Chondrocyte (in vitro differentiated cells): Measurements from ENCODE around the gene MYO5B. TPM values are rescaled to one million over a fixed set of nuclear protein-coding genes. Genes with fewer than 3 reads are reported as not detected.

ENCODE experiments used
- DNase-seq: peaks from one replicate; pipeline ENCODE4 v3.0.0; 2021; ENCODE audit warnings: mixed read lengths, low spot score
- H3K27ac Mint-ChIP-seq: one replicate; pipeline ENCODE4 v1.8.0; 2021; ENCODE audit warnings: mild to moderate bottlenecking, moderate library complexity, mixed read lengths; ENCODE audit not compliant: unreplicated experiment
- H3K27me3 Mint-ChIP-seq: 2 replicates; pipeline ENCODE4 v1.8.0; 2021; ENCODE audit warnings: low read depth, mixed read lengths
- H3K36me3 Mint-ChIP-seq: 2 replicates; pipeline ENCODE4 v1.8.0; 2021; ENCODE audit warnings: low read depth, mixed read lengths
- H3K4me1 Mint-ChIP-seq: 2 replicates; pipeline ENCODE4 v1.8.0; 2021; ENCODE audit warnings: low read depth, mild to moderate bottlenecking, mixed read lengths
- H3K4me3 Mint-ChIP-seq: one replicate; pipeline ENCODE4 v1.8.0; 2021; ENCODE audit warnings: mild to moderate bottlenecking, moderate library complexity, mixed read lengths; ENCODE audit not compliant: unreplicated experiment
- H3K9me3 Mint-ChIP-seq: 2 replicates; pipeline ENCODE4 v1.8.0; 2021; ENCODE audit warnings: low read depth, mixed read lengths
- CTCF ChIP-seq: fragments of 200-600 bp; sonication (generic); IDR thresholded peaks from 2 replicates; pipeline ENCODE4 v1.5.0; 2021; ENCODE audit warnings: antibody characterized with exemption, mild to moderate bottlenecking, moderate library complexity
- total RNA-seq: library from RNA; stranded (reverse); gene quantifications from 3 replicates; pipeline ENCODE4 v1.2.1, GENCODE V29; 2021

The MYO5B gene
- total RNA-seq, 1 donor from 2014 or later = 0.97 TPM

- Mint-ChIP-seq H3K27me3 (peaks cover 24% of the 10 kb centered on the region), H3K36me3 (no peaks in the 10 kb centered on the region), H3K4me1 (peaks cover 4% of the 10 kb centered on the region), H3K4me3 (no peak overlapping the region), H3K27ac (no peak overlapping the region), H3K9me3 (no peaks in the 10 kb centered on the region)
- no peak for DNase-seq
- no peak for TF ChIP-seq CTCF
These were observed 316.2 kb downstream of the MYO5B start for GRCh38 chr18:49878567-49879270.

- H3K27me3 Mint-ChIP-seq = peaks cover 24% of the 10 kb centered on the region
- H3K4me1 Mint-ChIP-seq = peaks cover 4% of the 10 kb centered on the region
- H3K36me3 Mint-ChIP-seq = no peaks in the 10 kb centered on the region
- H3K27ac Mint-ChIP-seq = no peak overlapping the region
- no peak for TF ChIP-seq CTCF
- DNase-seq = no peak
- no peak overlapping the region for H3K4me3 Mint-ChIP-seq
- H3K9me3 Mint-ChIP-seq = no peaks in the 10 kb centered on the region
These were observed 316.9 kb downstream of the MYO5B start for GRCh38 chr18:49878015-49878414.

GRCh38 chr18:49876536-49876935, 318.4 kb downstream of the MYO5B start:
- no peak overlapping the region for H3K4me3 Mint-ChIP-seq
- DNase-seq = no peak
- no peaks in the 10 kb centered on the region for H3K9me3 Mint-ChIP-seq
- TF ChIP-seq CTCF = no peak
- H3K36me3 Mint-ChIP-seq = no peaks in the 10 kb centered on the region
- H3K4me1 Mint-ChIP-seq = peaks cover 4% of the 10 kb centered on the region
- H3K27ac Mint-ChIP-seq = no peak overlapping the region
- peaks cover 28% of the 10 kb centered on the region for H3K27me3 Mint-ChIP-seq

GRCh38 chr18:49875783-49876182, 319.2 kb downstream of the MYO5B start:
- Mint-ChIP-seq H3K27me3 (peaks cover 31% of the 10 kb centered on the region), H3K9me3 (no peaks in the 10 kb centered on the region), H3K4me3 (no peak overlapping the region), H3K4me1 (peaks cover 4% of the 10 kb centered on the region), H3K27ac (no peak overlapping the region), H3K36me3 (no peaks in the 10 kb centered on the region)
- no peak for DNase-seq
- TF ChIP-seq CTCF = no peak

DNA sequence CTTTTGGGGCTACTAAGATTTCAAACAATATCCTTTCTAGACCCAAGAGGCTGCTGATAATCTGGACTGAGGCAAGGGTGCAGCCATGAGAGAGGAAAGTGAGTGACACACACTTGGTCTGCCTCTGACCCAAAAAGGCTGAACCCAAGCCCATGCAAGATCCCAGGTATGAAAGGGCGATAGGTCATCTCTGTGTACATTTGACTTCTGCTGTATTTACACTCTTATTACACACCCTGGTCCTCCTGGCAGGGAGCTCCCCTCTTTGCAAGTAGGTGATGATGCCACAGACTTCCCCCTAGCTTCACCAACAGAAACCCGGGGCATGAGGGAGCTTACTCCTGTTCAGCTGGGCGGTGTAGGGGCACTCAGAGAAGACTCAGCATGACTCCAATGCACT, 319.8 kb downstream of the MYO5B start:
- no peak for TF ChIP-seq CTCF
- H3K27ac Mint-ChIP-seq = no peak overlapping the region
- no peak overlapping the region for H3K4me3 Mint-ChIP-seq
- peaks cover 31% of the 10 kb centered on the region for H3K27me3 Mint-ChIP-seq
- H3K36me3 Mint-ChIP-seq = no peaks in the 10 kb centered on the region
- DNase-seq = no peak
- H3K9me3 Mint-ChIP-seq = no peaks in the 10 kb centered on the region
- peaks cover 4% of the 10 kb centered on the region for H3K4me1 Mint-ChIP-seq
